Hematopoietic multipotent progenitor cell (in vitro differentiated cells): ENCODE results near the gene FADS1. TPM values are rescaled to one million over a fixed set of nuclear protein-coding genes. Genes with fewer than 3 reads are reported as not detected.
A peak's percentile ranks its signal among the peaks of the same experiment; 100 is the strongest.

Experiments
- DNase-seq, 3 donors: peaks; one replicate each; pipeline ENCODE4 v3.0.0-alpha.2; 2011 to 2015; ENCODE audit warnings: low read depth in 2 of 3, low spot score in 2 of 3
- total RNA-seq: library from RNA; depleted of rRNA; stranded (reverse); fragments of >200 nt; gene quantifications from one replicate; pipeline ENCODE4 v1.2.3, GENCODE V29; 2012

Gene FADS1
- 61.1 TPM for total RNA-seq

DNA sequence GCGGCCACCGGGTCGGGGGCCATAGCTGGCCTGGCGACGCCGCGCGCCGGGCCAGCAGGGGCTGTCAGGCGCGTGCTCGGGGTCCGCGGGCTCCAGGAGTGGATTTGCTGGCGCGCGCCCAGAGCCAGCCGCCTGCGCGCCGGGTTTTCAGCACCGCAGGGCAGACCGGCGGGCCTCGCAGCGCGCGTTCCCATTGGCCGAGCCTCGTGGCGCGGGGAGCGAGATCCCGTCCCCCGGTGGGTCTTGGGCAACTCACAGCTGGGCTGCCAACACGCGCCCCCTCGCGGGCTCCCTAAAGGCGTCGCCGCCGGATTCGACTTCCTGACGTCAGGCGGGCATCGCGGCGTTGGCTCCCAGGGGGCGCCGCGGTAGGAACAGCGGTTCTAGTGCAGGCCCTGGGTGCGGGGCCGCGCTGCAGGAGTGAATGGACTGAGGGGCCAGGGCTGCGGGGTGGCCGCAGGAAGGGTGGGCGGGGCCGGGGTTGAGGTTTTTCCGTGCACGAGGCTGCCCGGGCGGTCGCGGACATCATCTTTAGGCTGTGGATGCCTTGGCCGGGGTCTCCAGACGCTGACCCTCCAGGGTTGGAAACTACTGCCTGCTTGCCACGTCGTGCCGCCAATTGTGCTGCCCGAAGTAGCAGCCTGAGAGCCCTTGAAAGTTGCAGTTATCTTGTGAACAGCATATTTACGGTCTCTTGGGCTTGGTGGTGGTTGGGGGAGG lies at the start of gene FADS1:
Gene FADS1, minus strand, starts transcription at position 268 of the 720 bp plus-strand sequence. Its CDS starts 74 bp downstream, at position 194.
- DNase-seq, result peak in 2 of 3 donors; percentile 97

DNA sequence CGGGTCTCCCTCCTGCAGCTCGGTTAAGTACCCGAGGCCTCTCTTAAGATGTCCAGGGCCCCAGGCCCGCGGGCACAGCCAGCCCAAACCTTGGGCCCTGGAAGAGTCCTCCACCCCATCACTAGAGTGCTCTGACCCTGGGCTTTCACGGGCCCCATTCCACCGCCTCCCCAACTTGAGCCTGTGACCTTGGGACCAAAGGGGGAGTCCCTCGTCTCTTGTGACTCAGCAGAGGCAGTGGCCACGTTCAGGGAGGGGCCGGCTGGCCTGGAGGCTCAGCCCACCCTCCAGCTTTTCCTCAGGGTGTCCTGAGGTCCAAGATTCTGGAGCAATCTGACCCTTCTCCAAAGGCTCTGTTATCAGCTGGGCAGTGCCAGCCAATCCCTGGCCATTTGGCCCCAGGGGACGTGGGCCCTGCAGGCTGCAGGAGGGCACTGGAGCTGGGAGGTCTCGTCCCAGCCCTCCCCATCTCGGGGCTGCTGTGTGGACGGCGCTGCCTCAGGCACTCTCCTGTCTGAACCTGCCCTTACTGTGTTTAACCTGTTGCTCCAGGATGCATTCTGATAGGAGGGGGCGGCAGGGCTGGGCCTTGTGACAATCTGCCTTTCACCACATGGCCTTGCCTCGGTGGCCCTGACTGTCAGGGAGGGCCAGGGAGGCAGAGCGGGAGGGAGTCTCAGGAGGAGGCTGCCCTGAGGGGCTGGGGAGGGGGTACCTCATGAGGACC lies 49.6 kb upstream of the FADS1 start:
- no peak for DNase-seq

DNA sequence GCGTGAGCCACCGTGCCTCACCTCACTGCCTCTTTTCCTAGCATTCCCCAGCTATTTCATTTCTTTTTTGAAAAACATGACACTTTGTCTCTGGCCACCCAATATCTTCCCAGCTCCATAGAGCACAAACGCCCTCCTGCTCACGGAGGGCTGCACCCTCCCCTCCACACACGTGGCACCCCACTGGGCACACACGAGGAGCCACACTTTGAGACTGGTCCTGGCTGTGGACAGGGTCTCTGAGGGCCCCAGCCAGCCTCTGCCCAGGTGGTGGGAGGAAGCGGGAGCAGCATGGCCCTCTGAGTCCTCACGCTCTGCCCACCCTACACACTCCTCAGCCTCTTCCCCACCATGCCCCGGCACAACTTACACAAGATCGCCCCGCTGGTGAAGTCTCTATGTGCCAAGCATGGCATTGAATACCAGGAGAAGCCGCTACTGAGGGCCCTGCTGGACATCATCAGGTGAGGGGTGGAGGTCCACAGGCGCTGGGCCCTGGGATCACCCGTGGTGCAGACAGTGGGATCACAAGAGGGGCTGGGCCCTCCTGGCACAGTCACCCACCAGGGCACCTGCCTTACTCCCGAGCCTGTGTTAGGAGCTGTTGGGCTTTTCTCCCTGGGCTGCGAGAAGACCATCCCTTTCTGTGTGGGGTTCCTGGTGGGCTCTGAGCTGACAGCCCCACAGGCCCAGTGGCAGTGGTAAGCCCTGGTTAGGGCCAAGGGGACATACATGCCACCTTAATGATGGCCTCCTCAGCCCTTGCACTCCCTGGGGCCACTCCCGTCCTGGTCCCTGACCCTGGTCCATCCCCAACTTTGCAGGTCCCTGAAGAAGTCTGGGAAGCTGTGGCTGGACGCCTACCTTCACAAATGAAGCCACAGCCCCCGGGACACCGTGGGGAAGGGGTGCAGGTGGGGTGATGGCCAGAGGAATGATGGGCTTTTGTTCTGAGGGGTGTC lies 48.3 kb upstream of the FADS1 start:
- no peak for DNase-seq

DNA sequence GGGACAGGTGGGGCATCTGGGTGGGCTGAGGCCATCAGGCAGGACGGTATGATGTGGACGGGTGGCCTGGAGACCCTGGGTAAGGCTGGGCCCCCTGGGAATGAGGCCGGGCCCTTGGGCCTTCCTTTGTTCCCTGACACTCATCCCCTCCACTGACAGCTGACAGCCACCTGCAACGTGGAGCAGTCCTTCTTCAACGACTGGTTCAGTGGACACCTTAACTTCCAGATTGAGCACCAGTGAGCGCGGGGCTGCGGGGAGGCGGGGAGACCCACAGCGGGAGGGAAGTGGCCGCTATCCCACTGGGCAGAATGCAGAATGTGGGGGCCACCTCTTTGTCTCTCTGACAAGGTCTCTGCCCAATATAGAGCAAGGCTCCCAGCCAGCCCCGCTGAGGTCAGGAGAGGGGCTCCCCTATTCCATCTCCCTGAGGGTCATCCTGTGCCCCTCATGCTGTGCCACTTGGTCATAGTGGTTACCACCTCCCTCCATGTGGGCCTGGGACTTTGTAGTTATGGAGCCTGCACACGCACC lies 46.8 kb upstream of the FADS1 start:
- DNase-seq, result no peak

DNA sequence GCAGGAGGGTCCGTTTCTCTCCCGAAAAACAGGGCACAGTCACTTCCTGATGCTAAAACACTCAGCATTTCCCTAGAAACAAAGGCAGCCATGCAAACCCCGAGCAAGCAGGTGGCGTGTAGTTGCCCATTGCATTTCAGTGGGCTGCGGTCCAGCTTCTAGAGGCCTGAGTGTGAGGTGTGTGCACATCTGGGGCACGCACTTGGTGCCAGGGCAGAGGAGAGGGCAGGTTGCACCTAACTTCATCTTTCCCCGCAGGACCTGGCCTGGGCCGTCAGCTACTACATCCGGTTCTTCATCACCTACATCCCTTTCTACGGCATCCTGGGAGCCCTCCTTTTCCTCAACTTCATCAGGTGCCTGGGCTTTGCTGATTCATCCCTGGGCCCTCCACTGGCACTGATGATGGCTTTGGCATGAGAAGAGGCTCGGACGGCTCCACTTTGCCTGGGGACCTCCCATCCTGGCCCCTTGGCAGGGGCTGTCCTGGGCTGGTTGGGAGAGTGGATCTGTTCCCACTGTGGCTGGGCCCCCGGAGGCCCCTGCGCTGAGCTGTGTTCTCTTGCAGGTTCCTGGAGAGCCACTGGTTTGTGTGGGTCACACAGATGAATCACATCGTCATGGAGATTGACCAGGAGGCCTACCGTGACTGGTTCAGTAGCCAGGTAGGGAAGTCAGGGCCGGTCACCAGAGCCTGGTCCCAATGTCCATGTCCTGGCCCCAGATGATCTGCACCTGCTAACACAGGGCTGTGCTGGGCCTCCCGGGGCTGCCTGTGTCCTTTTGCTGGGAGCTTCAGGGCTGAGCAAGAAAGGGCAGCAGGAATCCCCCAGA lies 46.1 kb upstream of the FADS1 start:
- DNase-seq, result no peak

DNA sequence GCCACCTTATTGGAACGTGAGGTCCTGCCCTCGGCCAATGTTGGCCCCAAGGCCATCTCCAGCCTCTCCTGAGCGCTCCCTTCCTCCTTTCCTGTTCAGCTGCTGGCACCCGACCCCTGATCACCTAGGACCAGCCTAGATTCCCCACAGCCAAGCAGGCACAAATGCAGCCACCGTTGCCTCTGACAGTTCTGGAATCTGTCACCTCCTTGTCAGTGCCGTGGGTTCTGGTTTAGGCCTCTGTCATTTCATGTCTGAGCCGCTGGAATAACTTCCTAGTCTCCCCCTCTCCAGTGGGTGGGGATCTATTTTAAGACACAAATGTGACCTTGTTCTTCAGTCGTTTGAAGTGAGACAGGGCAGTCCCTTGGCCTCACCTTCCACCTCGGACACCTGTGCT lies 44.8 kb upstream of the FADS1 start:
- DNase-seq, result no peak

DNA sequence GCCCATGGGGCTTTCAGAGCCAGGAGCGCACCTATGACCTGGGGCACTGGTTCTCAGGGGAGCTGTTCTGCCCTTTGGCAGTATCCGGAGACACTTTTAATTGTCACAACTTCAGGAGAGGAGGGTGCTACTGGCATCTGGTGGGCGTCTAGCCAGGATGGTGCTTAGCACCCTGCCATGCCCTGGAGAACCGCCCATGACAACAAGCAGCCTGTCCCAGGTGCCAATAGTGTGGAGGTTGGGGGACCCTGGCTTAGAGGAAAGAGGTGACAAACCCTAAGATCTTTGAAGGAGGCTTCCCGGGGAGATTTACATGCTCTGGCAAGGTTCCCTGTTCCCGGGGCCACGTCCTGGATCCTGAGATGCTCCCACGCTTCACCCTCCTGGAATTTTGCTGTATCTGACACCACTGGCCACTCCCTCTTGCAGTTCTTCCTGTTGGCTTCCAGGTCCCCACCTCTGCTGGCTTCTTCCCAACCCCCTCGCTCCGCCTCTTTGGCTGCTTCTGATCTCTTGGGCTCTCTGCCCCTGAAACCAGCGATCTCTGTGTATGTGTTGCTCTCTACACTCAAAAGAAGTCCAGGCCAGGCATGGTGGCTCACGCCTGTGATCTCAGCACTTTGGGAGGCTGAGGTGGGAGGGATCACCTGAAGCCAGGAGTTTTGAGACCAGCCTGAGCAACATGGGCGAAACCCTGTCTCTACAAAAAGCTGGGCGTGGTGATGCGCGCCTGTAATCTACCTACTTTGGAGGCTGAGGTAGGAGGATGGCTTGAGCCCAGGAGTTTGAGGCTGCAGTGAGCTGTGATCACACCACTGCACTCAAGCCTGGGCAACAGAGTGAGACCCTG lies 43.5 kb upstream of the FADS1 start:
- DNase-seq, result no peak

DNA sequence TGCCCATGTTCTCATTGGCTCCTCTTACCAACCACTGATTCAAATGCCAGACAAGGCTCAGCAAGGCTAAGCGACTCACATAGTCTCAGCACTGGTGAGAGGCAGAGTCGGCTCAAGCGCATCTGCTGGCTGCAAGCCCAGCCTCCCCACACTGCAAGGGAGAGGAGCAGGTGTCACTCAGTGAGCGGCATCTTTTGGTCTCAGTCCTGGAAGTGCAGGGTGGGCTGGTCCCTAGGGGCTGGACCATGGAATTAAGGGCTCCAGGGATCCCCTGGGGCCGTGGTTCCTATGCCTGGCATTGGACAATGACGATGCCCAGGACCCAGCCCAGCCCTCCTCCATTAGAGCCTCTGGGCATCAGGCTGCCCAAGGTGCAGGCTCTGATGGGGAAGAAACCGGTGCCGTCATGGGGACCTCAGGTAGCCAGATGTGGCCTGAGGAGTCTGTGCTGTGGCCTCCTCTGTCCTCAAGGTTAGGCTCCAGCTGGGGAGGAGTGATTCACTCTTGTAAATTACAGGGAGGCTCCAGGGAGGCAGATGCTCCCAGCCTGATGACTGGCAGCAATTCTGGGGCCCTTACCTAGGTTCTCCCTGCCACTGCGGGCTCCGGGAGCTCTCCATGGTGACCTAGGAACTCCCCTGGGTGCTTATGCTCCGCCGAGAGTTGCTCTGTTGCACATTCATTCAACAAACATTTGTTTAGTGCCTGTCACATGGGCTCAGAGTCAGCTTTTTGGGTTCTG lies 39.3 kb upstream of the FADS1 start:
- DNase-seq, result no peak

DNA sequence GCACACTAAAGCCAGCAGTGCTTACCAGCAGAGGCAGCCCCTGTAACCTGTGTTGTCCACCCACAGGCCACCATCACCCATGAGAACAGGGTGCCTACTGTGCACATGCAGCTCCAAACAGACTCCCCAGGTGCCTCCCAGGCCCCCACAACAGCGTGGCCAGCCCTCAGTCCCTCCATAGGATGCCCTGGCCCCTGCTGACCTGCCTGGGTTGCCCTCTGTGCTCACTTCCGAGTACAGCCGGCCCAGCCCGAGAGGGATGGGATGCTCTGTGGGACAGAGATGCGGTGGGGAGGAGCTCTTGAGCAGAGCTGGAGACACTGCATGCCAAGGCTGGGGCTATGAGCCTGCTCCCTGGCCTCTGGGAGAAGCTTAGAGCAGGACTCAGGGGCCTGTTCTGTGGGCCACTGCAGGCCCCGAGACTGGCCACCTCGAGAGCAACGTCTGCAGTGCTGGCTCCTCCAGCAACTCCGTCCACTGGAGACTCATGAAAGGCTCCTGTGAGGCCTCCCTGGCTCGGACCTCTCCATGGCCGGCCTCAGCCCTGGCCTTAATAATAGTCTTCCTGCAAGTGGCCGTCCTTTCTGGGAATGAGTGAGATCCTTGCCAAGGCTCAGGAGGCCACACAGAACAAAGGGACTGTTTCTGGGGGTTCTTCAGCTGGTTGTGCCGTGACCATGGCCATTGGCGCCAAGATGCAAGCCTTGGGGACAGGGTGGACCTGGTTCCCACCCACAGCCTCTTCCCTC lies 38.3 kb upstream of the FADS1 start:
- no peak for DNase-seq

DNA sequence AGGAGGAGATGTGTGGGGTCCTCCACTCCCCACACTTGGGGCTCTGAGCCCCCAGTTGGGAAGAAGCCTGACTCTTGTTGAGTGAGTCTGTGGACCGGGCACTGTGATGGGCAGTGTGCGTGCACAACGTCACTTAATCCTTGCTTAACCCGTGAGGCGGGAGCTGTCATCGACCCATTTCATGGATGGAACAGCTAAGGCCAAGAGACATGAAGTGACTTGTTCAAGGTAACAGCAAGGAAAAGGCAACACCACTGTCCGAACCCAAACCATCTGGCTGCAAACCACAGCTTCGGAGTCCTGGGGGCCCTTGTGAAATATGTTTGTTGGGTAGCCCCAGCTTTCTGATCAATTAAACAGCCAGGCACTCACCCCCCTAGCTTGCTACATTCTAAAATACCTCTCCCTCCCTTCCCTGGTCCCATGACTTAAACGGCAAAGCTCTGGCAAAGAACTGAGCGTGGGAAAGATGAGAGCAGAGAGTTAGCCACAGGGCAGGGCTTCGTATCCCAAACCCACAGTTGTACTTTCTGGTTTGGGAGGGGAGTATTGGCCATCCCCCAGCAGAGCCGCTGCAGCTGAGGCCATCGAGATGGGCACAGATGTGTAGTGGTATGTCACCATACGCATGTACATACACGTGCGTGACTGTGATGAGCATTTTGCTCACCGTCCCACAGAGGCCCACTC lies 37.5 kb upstream of the FADS1 start:
- no peak for DNase-seq

DNA sequence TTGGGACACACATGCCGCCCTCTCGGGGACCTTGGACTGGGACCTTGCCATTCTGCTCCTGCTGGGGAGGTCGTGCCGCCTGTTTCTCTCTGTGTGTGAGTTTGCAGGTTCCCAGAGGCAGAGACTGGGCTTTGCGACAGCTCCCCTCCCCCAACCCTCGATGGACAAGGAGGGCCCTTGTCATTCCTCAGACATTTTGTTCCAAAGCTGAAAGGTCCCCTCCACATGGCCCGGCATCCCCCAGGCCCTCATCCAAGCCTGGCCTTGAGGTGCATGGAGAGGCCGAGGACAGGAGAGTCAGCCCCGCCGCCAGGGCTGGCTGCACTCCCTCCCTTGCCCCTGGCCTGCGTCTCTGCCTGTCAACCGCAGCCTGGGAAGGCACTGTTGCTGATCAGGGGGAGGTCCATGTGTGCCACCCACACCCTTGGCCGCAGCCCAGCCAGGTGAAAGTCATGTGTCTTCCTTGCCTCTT lies 36.9 kb upstream of the FADS1 start:
- no peak for DNase-seq

DNA sequence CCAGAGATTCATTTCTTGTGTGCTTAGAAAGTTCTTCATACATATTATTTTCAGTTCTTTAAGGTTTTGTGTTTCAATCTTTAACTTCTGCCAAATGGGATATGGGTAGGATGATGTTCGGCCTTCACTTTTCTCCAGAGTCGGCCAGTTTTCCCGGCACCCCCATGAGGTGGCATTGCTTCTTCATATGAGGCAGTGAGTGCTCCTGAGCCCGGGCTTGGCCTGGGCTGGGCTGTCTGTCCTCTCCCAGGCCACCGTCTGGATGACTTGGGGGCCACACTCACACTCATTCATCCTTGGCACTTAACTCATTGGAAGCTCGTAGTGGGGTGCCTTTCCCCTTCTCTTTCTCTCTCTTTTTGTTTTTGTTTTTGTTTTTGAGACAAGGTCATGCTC lies 35.1 kb upstream of the FADS1 start:
- no peak for DNase-seq

DNA sequence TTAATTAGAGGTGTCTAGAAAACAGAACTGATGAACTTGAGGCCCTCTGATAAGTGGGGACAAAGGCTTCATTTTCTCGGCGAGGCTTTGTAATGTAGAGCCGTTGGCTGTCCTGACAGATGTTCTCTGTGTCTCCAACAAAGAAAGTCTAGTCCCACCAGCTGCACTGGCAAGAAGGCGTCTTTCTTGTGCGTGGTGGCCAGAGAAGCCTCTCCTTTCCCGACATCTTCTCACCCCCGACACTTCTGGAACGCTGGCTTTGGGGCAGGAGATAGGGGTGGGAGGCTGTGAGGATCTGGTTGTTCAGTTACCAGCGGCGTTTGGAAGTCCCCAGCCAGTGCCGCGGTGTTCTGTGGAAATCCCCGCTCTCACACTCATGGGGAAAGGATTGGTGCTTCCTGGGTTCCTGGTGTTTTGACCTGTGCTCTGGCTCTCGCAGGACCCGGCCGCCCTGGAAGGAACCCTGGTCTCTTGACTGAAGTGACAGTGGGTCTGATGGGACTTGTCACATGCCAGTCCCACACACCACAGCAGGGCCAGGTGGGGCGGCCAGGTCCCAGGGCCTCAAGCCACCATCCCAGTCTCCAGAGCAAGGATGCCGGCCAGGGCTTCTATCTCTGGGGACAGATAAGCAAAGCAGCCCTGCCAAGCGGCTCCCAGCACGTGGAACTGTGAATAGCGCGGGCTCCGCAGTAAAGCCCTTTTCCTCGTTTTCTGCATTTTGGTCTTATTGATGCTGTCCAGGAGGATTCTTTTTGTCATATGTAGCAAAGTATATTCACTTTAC lies 34.5 kb upstream of the FADS1 start:
- DNase-seq, result no peak

DNA sequence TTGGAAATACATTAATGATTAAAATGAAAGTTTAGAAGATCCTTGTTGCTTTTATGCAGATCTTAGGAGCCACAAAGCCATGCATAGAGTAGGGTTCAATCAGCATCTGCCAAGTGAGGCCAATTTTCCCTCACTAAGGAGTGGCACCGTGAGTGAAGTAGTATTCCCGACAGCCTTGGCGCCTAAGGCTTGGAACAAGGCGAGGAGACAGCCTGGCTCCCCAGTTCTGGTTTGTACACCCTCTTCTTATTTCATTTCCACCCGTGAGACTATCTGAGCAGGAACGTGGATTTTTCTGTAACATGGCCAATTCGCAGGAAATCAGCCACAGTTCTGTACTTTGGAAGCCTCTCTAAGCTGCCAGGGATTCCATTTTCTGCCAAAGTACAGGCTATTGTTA lies 33.9 kb upstream of the FADS1 start:
- no peak for DNase-seq

DNA sequence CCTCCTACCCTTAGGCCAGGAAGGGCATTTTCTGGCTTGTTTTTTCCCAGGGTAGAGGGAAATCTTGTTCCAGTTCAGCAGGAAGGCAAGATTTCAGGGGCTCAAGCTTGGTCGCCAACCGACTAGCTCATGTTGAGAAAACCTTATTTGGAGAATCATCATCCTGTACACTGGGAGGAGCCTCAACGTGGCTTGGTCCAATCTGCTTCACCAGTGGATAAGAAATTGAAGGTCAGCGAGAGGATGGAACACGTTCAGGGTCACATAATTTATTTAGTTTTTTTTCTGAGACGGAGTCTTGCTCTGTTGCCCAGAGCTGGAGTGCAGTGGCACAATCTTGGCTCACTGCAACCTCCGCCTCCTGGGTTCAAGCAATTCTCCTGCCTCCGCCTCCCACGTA lies 31.8 kb upstream of the FADS1 start:
- no peak for DNase-seq

DNA sequence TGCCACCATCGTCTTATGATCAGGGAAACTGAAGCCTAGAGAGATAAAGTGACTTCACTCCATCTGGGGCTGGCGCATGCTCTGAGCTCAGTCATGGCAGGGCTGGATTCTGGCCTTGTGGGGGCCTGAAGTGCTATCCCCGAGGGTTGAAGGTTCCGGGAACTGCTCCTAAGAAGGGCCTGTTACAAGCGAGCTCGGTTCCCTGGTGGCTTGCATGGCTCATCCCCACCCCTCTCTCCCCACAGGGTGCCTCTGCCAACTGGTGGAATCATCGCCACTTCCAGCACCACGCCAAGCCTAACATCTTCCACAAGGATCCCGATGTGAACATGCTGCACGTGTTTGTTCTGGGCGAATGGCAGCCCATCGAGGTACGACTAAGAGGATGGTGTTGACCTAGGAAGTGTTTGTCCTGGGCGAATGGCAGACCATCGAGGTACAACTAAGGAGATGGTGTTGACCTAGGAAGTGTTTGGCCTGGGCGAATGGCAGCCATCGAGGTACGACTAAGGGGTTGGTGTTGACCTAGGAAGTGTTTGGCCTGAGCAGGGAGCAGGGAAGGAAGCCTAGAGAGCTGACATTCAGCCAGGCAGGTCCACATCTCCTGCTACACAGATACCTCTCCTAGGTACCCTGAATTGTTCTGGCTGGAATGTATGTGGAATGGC lies 31.2 kb upstream of the FADS1 start:
- no peak for DNase-seq
